Activated CD8-positive, alpha-beta T cell treated with anti-CD3 and anti-CD28 coated beads for 36 hours (primary cell): Measurements from ENCODE around the gene NALF2. TPM values are rescaled to one million over a fixed set of nuclear protein-coding genes. Genes with fewer than 3 reads are reported as not detected.

Experiments
- ATAC-seq: fragments of 200-7000 bp; cut with Tn5 transposase; one replicate; pipeline ENCODE4 v1.10.0; 2021; ENCODE audit warnings: mild to moderate bottlenecking, moderate library complexity
- CTCF ChIA-PET: fragments of 350-600 bp; sonication (Branson Sonifier 250); formaldehyde crosslinking; loops from one replicate; lab custom pipeline; 2021; ENCODE audit warnings: antibody characterized with exemption; lab: Charles Lee
- POLR2A ChIA-PET: fragments of 350-600 bp; sonication (Branson Sonifier 250); formaldehyde crosslinking; loops from one replicate; lab custom pipeline; 2021; ENCODE audit warnings: antibody characterized with exemption; lab: Charles Lee
- DNase-seq: peaks from one replicate; pipeline ENCODE4 v3.0.0-alpha.2; 2020
- H3K27ac Mint-ChIP-seq: one replicate; pipeline ENCODE4 v1.8.0; 2021; ENCODE audit warnings: mild to moderate bottlenecking, mixed read lengths
- H3K27me3 Mint-ChIP-seq: one replicate; pipeline ENCODE4 v1.8.0; 2021; ENCODE audit warnings: mixed read lengths
- H3K36me3 Mint-ChIP-seq: one replicate; pipeline ENCODE4 v1.8.0; 2021; ENCODE audit warnings: low read depth, mixed read lengths
- H3K4me1 Mint-ChIP-seq: one replicate; pipeline ENCODE4 v1.8.0; 2021; ENCODE audit warnings: low read depth, mixed read lengths
- H3K4me3 Mint-ChIP-seq: one replicate; pipeline ENCODE4 v1.8.0; 2021; ENCODE audit warnings: mild to moderate bottlenecking, moderate library complexity, mixed read lengths
- H3K9me3 Mint-ChIP-seq: one replicate; pipeline ENCODE4 v1.8.0; 2021; ENCODE audit warnings: mixed read lengths
- CTCF ChIP-seq: fragments of 200-600 bp; IDR thresholded peaks from one replicate; pipeline ENCODE4 v1.8.0; 2022; ENCODE audit warnings: antibody characterized with exemption, mild to moderate bottlenecking
- intact Hi-C: fragments of 100-400 bp; cut with micrococcal nuclease; formaldehyde crosslinking; loops from one replicate; pipeline ENCODE4 v1.10.0; 2022
- total RNA-seq, 2 experiments: library from RNA; stranded (reverse); gene quantifications; one replicate each; pipeline ENCODE4 v1.2.3, GENCODE V29; 2021

NALF2 gene
- total RNA-seq, 2 experiments from 2014 or later = 0.13 to 0.18 TPM

GRCh38 chrX:69551421-69552009 is 47.4 kb downstream of the NALF2 start:
- no peak for TF ChIP-seq CTCF
- Mint-ChIP-seq H3K36me3 (no peaks in the 10 kb centered on the region), H3K9me3 (no peaks in the 10 kb centered on the region), H3K27me3 (no peaks in the 10 kb centered on the region), H3K27ac (no peak overlapping the region), H3K4me3 (no peak overlapping the region), H3K4me1 (no peaks in the 10 kb centered on the region)
- ATAC-seq (no peak), DNase-seq (no peak)
- ChIA-PET POLR2A (no interaction called here), CTCF (interaction anchor here (1.2 kb wide), 1 partner anchor 475 kb away, joined by 3 read pairs; no protein-coding TSS in a partner anchor)
- intact Hi-C loops = no loop called here

GRCh38 chrX:69552512-69552911 is 48.4 kb downstream of the NALF2 start:
- Mint-ChIP-seq H3K36me3 (no peaks in the 10 kb centered on the region), H3K4me1 (no peaks in the 10 kb centered on the region), H3K4me3 (no peak overlapping the region), H3K27ac (no peak overlapping the region), H3K9me3 (no peaks in the 10 kb centered on the region), H3K27me3 (no peaks in the 10 kb centered on the region)
- CTCF ChIA-PET = no interaction called here
- no peak for ATAC-seq
- no peak for TF ChIP-seq CTCF
- intact Hi-C loops = no loop called here
- no peak for DNase-seq
- POLR2A ChIA-PET = no interaction called here

Other genes starting within 250 kb of the NALF2 start
- gene EDA, start 111.8 kb downstream of the NALF2 start, total RNA-seq = under 1 TPM; 0.49 to 0.92 TPM